Activated T-cell treated with anti-CD3 and anti-CD28 coated beads for 48 hours (primary cell): ENCODE results near the gene BMP10.

Experiments
- DNase-seq: peaks from one replicate; pipeline ENCODE4 v3.0.0-alpha.2; 2020; ENCODE audit warnings: low read depth

Gene BMP10

GRCh38 chr2:68817306-68817705 lies 53.9 kb downstream of the BMP10 start:
- no peak for DNase-seq
